ENCODE measurements around the gene TRPC4.

DNA sequence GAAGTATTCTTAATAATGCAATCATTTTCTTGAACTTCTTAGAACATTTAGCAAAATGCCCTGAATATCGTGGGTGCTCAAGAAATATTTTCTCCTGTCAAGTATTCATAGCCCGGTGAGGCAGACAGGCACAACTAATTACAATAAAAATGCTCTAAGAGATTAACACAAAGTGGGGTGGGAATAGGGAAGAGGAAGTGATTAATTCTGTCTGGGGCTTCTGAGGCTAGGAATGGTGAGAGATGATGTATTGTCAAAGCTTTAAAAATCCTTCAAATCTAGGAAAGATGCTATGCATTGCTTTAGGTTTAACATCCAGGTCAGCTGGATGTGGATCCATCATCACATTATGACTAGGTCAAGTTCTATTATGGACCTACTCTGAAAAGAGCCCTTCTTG, 204.2 kb downstream of the TRPC4 start:
- TF ChIP-seq, protein P1, sequence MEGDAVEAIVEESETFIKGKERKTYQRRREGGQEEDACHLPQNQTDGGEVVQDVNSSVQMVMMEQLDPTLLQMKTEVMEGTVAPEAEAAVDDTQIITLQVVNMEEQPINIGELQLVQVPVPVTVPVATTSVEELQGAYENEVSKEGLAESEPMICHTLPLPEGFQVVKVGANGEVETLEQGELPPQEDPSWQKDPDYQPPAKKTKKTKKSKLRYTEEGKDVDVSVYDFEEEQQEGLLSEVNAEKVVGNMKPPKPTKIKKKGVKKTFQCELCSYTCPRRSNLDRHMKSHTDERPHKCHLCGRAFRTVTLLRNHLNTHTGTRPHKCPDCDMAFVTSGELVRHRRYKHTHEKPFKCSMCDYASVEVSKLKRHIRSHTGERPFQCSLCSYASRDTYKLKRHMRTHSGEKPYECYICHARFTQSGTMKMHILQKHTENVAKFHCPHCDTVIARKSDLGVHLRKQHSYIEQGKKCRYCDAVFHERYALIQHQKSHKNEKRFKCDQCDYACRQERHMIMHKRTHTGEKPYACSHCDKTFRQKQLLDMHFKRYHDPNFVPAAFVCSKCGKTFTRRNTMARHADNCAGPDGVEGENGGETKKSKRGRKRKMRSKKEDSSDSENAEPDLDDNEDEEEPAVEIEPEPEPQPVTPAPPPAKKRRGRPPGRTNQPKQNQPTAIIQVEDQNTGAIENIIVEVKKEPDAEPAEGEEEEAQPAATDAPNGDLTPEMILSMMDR (conservative IDR thresholded peaks at IDR 0.05 in 1 of 2, IDR thresholded peaks at IDR 0.05 in 1 of 2; ENCODE audit: extremely low read depth in 1 of 2, insufficient read depth in 1 of 2, low read depth in 1 of 2, low read length in 2 of 2) = no peak
- no peak for TF ChIP-seq EZH2 (IDR thresholded peaks at IDR 0.05; ENCODE audit: borderline replicate concordance, low read length)
